Endothelial cell of umbilical vein (primary cell): ENCODE measurements around the gene ZBTB9. TPM values are rescaled to one million over a fixed set of nuclear protein-coding genes. Genes with fewer than 3 reads are reported as not detected.
A peak's percentile ranks its signal among the peaks of the same experiment; 100 is the strongest.

Experiments used
- BruUV-seq: library from RNA; stranded (reverse); fragments of 400-500 nt; replicated peaks from 2 replicates; lab custom pipeline; 2021; lab: Mats Ljungman, UMichigan
- CTCF ChIA-PET: fragments of 300-600, 350-600 bp; sonication (Branson Sonifier 250); formaldehyde crosslinking; loops from one replicate; lab custom pipeline; 2021; ENCODE audit warnings: antibody characterized with exemption, inconsistent platforms; lab: Charles Lee
- POLR2A ChIA-PET: fragments of 300-600, 350-600 bp; sonication (Branson Sonifier 250); formaldehyde crosslinking; loops from one replicate; lab custom pipeline; 2021; ENCODE audit warnings: antibody characterized with exemption, inconsistent platforms; lab: Charles Lee
- DNase-seq: peaks from one replicate; pipeline ENCODE4 v3.0.0-alpha.2; 2011; ENCODE audit warnings: low read depth, low spot score
- FAIRE-seq: peaks from 2 replicates; lab custom pipeline; 2011; peaks lifted over from hg19 to GRCh38; lab: Jason Lieb, UNC
- H2AFZ ChIP-seq: 2 replicates; pipeline ENCODE4 v1.6.0; 2012; ENCODE audit warnings: low read depth, low read length, control low read depth, inconsistent platforms
- H3K27ac ChIP-seq: 2 replicates; pipeline ENCODE4 v1.5.1; 2011; ENCODE audit warnings: low read depth, mild to moderate bottlenecking, control low read depth, low read length, moderate library complexity; ENCODE audit not compliant: insufficient read depth
- H3K27me3 ChIP-seq, 2 experiments: 2 replicates each; pipeline versions ENCODE4 v1.6.0 to v1.6.1; 2011; ENCODE audit warnings: low read length in 2 of 2, mixed read lengths in 1 of 2; ENCODE audit not compliant: control insufficient read depth in 2 of 2, insufficient read depth in 2 of 2
- H3K36me3 ChIP-seq, 2 experiments: 2 replicates in 1 of 2; 3 replicates in 1 of 2; pipeline ENCODE4 v1.5.1; 2011; ENCODE audit warnings: low read length in 2 of 2, mild to moderate bottlenecking in 1 of 2, moderate library complexity in 1 of 2; ENCODE audit not compliant: control insufficient read depth in 2 of 2, insufficient read depth in 2 of 2; ENCODE audit errors: extremely low read depth in 1 of 2
- H3K4me1 ChIP-seq: 3 replicates; pipeline ENCODE4 v1.5.1; 2011; ENCODE audit warnings: mild to moderate bottlenecking, low read length; ENCODE audit not compliant: control insufficient read depth, insufficient read depth; ENCODE audit errors: extremely low read depth
- H3K4me2 ChIP-seq: 2 replicates; pipeline ENCODE4 v1.6.1; 2011; ENCODE audit warnings: low read length, control low read depth, mixed read lengths; ENCODE audit not compliant: insufficient read depth
- H3K4me3 ChIP-seq, 3 experiments: fragments of 200-600 bp in 1 of 3; sonication (generic), shearing (Covaris generic) in 1 of 3; replicated peaks in 1 of 3; 2 replicates each; pipeline ENCODE4 v1.5.1; 2011 to 2016; ENCODE audit warnings: control low read depth in 3 of 3, low read length in 3 of 3, mild to moderate bottlenecking in 2 of 3, inconsistent platforms in 1 of 3, low read depth in 1 of 3, moderate library complexity in 1 of 3; ENCODE audit not compliant: insufficient read depth in 1 of 3
- H3K79me2 ChIP-seq: 2 replicates; pipeline ENCODE4 v1.6.0; 2012; ENCODE audit warnings: low read length, inconsistent platforms; ENCODE audit not compliant: control insufficient read depth, insufficient read depth
- H3K9ac ChIP-seq: replicated peaks from 2 replicates; pipeline ENCODE3; 2011; ENCODE audit warnings: low read length, control low read depth; ENCODE audit not compliant: insufficient read depth; ENCODE audit errors: extremely low read depth
- H3K9me1 ChIP-seq: replicated peaks from 3 replicates; pipeline ENCODE4 v1.6.0; 2011; ENCODE audit warnings: mild to moderate bottlenecking, low read length; ENCODE audit not compliant: control insufficient read depth, insufficient read depth; ENCODE audit errors: extremely low read depth
- H3K9me3 ChIP-seq: replicated peaks from 2 replicates; pipeline ENCODE4 v1.5.1; 2012; ENCODE audit warnings: low read length, inconsistent platforms; ENCODE audit not compliant: control insufficient read depth, insufficient read depth
- H4K20me1 ChIP-seq: replicated peaks from 2 replicates; pipeline ENCODE3; 2011; ENCODE audit warnings: mild to moderate bottlenecking, low read length; ENCODE audit not compliant: control insufficient read depth, insufficient read depth; ENCODE audit errors: extremely low read depth
- CTCF ChIP-seq, 2 donors: IDR thresholded peaks; 1 replicate in 1 of 2; 2 replicates in 1 of 2; pipeline ENCODE4 v1.5.1; 2011; ENCODE audit warnings: low read length in 2 of 2, mild to moderate bottlenecking in 2 of 2, moderate library complexity in 2 of 2, control low read depth in 1 of 2, inconsistent platforms in 1 of 2, low read depth in 1 of 2; ENCODE audit not compliant: insufficient read depth in 1 of 2; ENCODE audit errors: extremely low read depth in 1 of 2
- EZH2 ChIP-seq: IDR thresholded peaks from 2 replicates; pipeline ENCODE4 v1.6.1; 2012; ENCODE audit warnings: borderline replicate concordance, low read depth, mild to moderate bottlenecking, moderate library complexity, low read length, inconsistent platforms; ENCODE audit not compliant: severe bottlenecking
- FOS ChIP-seq: IDR thresholded peaks from 2 replicates; pipeline ENCODE4 v1.6.1; 2011; ENCODE audit warnings: mild to moderate bottlenecking, low read length, moderate library complexity, borderline replicate concordance; ENCODE audit not compliant: insufficient read depth
- GATA2 ChIP-seq: IDR thresholded peaks from 2 replicates; pipeline ENCODE4 v1.7.0; 2011; ENCODE audit warnings: low read depth, mild to moderate bottlenecking, moderate library complexity, mixed read lengths, low read length; ENCODE audit not compliant: insufficient read length, insufficient read depth
- JUN ChIP-seq: IDR thresholded peaks from 2 replicates; pipeline ENCODE4 v1.6.1; 2011; ENCODE audit warnings: borderline replicate concordance, low read depth; ENCODE audit not compliant: insufficient read length, insufficient read depth
- MYC ChIP-seq: IDR thresholded peaks from one replicate; pipeline ENCODE4 v1.6.1; 2011; ENCODE audit warnings: mild to moderate bottlenecking, low read depth, low read length
- POLR2A ChIP-seq: IDR thresholded peaks from 2 replicates; pipeline ENCODE4 v1.6.1; 2012; ENCODE audit warnings: low read depth, mild to moderate bottlenecking, control low read depth, low read length
- POLR2AphosphoS5 ChIP-seq: IDR thresholded peaks from 2 replicates; pipeline ENCODE4 v1.6.1; 2012; ENCODE audit warnings: low read depth, mild to moderate bottlenecking, control low read depth, low read length, moderate library complexity; ENCODE audit not compliant: insufficient read depth
- dilution Hi-C: fragments of 300-500 bp; cut with MboI; formaldehyde crosslinking; loops from one replicate; pipeline ENCODE4 v1.15.0; 2019; ENCODE audit warnings: low sequenced_read_pairs; ENCODE audit not compliant: extremely low pct_ligation_motif_present
- intact Hi-C: fragments of 100-400 bp; cut with micrococcal nuclease; formaldehyde crosslinking; loops from one replicate; pipeline ENCODE4 v1.10.0; 2022
- polyA plus RNA-seq, 4 experiments: library from polyadenylated mRNA; depleted of rRNA in 3 of 4; stranded (reverse) in 3 of 4; unstranded in 1 of 4; fragments of >200 nt; gene quantifications; 2 replicates each; pipeline versions ENCODE4 v1.2.1 to v1.2.3, GENCODE V29; 2011 to 2012; ENCODE audit warnings: missing spikeins in 1 of 4
- total RNA-seq: library from RNA; stranded (reverse); gene quantifications from 2 replicates; pipeline ENCODE4 v1.2.3, GENCODE V29; 2021
- TF ChIP-seq, protein P1 (sequence below): IDR thresholded peaks from 2 replicates; pipeline ENCODE4 v1.6.1; 2011; ENCODE audit not compliant: insufficient read depth, insufficient read length

The ZBTB9 gene
- total and polyA plus RNA-seq, 2 donors (not counting 3 experiments of a cell fraction or from before 2014, with no cell fraction given), result 4.7 to 8.0 TPM

DNA sequence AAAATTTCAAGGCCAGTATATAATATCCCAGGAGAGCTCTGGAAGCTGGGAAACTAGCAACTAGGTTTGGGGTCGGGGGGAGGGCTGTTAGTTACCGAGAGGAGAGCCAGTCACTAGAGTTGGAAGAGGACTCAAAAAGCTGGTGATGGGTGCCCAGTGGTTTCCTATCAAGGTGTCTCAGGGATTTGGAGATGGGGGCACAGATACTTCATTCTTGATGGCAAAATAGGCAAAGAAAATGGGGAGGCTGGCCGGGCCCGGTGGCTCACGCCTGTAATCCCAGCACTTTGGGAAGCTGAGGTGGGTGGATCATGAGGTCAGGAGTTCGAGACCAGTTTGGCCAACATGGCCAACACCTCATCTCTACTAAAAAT, 42.8 kb upstream of the ZBTB9 start:
- POLR2A ChIA-PET, result no interaction called here
- dilution Hi-C loops, result no loop called here
- peaks cover 5% of the 10 kb centered on the region for H3K79me2 ChIP-seq

More for the DNA sequence above, 42.8 kb upstream of the ZBTB9 start:
- no peaks in the 10 kb centered on the region for H3K9me3 ChIP-seq
- peaks cover 14% of the 10 kb centered on the region for H3K4me1 ChIP-seq
- H3K4me2 ChIP-seq, result peak overlapping the region; percentile 86
- TF ChIP-seq, protein P1, sequence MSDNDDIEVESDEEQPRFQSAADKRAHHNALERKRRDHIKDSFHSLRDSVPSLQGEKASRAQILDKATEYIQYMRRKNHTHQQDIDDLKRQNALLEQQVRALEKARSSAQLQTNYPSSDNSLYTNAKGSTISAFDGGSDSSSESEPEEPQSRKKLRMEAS, result no peak
- TF ChIP-seq POLR2AphosphoS5 (no peak), EZH2 (no peak), POLR2A (no peak), FOS (no peak), CTCF (IDR thresholded peaks at IDR 0.05; ENCODE audit: extremely low read depth in 1 of 2, insufficient read depth in 1 of 2, low read depth in 1 of 2, low read length in 2 of 2) (no peak), JUN (no peak), MYC (no peak), GATA2 (no peak)
- no peaks in the 10 kb centered on the region for H4K20me1 ChIP-seq
- peak overlapping the region; percentile 73 to 85 (median 78) for H3K4me3 ChIP-seq
- DNase-seq (no peak), FAIRE-seq (no peak)
- no peaks in the 10 kb centered on the region for H3K27me3 ChIP-seq
- no peaks in the 10 kb centered on the region for H3K9me1 ChIP-seq
- H3K27ac ChIP-seq, result peak overlapping the region; percentile 46
- intact Hi-C loops, result loop anchor here (10.0 kb wide), 1 partner anchor 437 kb away; no protein-coding TSS in a partner anchor
- no peak overlapping the region for H2AFZ ChIP-seq
- no TSS peak for BruUV-seq
- H3K36me3 ChIP-seq, result peaks cover 4 to 22% of the 10 kb centered on the region in 2 experiments
- peak overlapping the region; percentile 63 for H3K9ac ChIP-seq
- CTCF ChIA-PET, result interaction anchor here (0.6 to 1.2 kb wide), 2 partner anchors 14 to 214 kb away, joined by 3 to 5 read pairs; no protein-coding TSS in a partner anchor
